Measurements from ENCODE around the gene SLC25A6.

DNA sequence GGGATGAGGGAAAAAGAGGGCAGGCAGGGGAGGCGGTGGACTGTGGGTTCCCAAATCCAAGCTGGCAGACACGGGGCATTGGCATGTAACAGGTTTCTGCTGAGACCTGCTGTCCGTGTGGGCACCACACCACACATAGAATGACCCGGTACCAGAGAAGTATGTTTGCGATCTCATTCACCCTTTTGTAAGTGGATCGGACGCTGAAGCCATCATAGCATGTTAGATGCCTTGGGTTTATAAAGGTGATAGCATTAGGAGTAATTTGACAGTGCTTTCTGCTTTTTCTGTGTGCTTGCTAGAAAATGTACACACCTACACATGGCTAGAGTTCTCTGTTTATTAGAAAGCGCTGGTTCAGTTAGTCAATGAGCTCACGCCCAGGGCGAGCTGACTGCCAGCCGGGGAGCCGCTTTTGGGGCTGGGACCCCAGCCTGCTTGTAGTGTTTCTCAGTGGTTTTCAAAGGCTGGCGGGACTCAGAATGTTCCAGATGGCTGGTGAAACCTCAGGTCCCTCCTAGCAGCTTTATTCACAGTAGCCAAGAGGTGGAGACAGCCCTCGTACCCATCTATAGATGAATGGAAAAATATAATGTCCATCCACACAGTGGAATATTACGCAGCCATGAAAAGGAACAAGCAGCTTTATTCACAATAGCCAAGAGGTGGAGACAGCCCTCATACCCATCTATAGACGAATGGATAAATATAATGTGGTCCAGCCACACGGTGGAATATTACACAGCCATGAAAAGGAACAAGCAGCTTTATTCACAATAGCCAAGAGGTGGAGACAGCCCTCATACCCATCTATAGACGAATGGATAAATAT is 54.7 kb downstream of the SLC25A6 start:
- TF ChIP-seq EZH2 (IDR thresholded peaks at IDR 0.05; ENCODE audit: low read length) = no peak
- TF ChIP-seq, protein P1, sequence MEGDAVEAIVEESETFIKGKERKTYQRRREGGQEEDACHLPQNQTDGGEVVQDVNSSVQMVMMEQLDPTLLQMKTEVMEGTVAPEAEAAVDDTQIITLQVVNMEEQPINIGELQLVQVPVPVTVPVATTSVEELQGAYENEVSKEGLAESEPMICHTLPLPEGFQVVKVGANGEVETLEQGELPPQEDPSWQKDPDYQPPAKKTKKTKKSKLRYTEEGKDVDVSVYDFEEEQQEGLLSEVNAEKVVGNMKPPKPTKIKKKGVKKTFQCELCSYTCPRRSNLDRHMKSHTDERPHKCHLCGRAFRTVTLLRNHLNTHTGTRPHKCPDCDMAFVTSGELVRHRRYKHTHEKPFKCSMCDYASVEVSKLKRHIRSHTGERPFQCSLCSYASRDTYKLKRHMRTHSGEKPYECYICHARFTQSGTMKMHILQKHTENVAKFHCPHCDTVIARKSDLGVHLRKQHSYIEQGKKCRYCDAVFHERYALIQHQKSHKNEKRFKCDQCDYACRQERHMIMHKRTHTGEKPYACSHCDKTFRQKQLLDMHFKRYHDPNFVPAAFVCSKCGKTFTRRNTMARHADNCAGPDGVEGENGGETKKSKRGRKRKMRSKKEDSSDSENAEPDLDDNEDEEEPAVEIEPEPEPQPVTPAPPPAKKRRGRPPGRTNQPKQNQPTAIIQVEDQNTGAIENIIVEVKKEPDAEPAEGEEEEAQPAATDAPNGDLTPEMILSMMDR (optimal IDR thresholded peaks at IDR 0.05 in 1 of 3, IDR thresholded peaks at IDR 0.05 in 1 of 3, conservative IDR thresholded peaks at IDR 0.05 in 1 of 3; ENCODE audit: extremely low read depth in 1 of 3, insufficient read depth in 2 of 3, low read length in 3 of 3) = no peak

Measured in keratinocyte (primary cell).